Dermis microvascular lymphatic vessel endothelial cell (primary cell): Measurements from ENCODE around the gene HDAC1. TPM values are rescaled to one million over a fixed set of nuclear protein-coding genes. Genes with fewer than 3 reads are reported as not detected.
"Not testable (repeated sequence)": the region's sequence is repeated elsewhere in the genome, so short reads cannot be mapped to it uniquely, and the experiment has no call there.

Source experiments
- DNase-seq, 2 donors: peaks; one replicate each; pipeline versions ENCODE4 v3.0.0 to v3.0.0-alpha.2; 2010; ENCODE audit warnings: low read depth in 2 of 2
- total RNA-seq: library from RNA; depleted of rRNA; stranded (reverse); fragments of >200 nt; gene quantifications from 2 replicates; pipeline ENCODE4 v1.2.1, GENCODE V29; 2014

HDAC1 gene
- total RNA-seq, 1 donor from 2014 or later, result 116 TPM

- DNase-seq, result peak; percentile 60 to 71
These were observed 53.5 kb downstream of the HDAC1 start for GRCh38 chr1:32345289-32345827.

GRCh38 chr1:32346532-32347157 lies 54.8 kb downstream of the HDAC1 start:
- DNase-seq, result no peak

- DNase-seq, result peak; percentile 93 to 94
These were observed 57.4 kb downstream of the HDAC1 start for GRCh38 chr1:32349211-32349708.

- DNase-seq, result peak; percentile 41 to 71
These were observed 59.0 kb downstream of the HDAC1 start for GRCh38 chr1:32350785-32351398.

- DNase-seq, result peak; percentile 77 to 92
These were observed 59.7 kb downstream of the HDAC1 start for GRCh38 chr1:32351399-32352238.

GRCh38 chr1:32352239-32352745 lies 60.4 kb downstream of the HDAC1 start:
- DNase-seq, result no peak

- no peak for DNase-seq
These were observed 61.0 kb downstream of the HDAC1 start for GRCh38 chr1:32352831-32353383.

- no peak for DNase-seq
These were observed 61.5 kb downstream of the HDAC1 start for GRCh38 chr1:32353431-32353830.

- no peak for DNase-seq
These were observed 62.1 kb downstream of the HDAC1 start for GRCh38 chr1:32353886-32354570.

GRCh38 chr1:32355778-32356177 lies 63.9 kb downstream of the HDAC1 start:
- DNase-seq, result not testable (repeated sequence)

- no peak for DNase-seq
These were observed 64.6 kb downstream of the HDAC1 start for GRCh38 chr1:32356478-32356877.

GRCh38 chr1:32357614-32358013 lies 65.7 kb downstream of the HDAC1 start:
- no peak for DNase-seq

- DNase-seq, result no peak
These were observed 66.6 kb downstream of the HDAC1 start for GRCh38 chr1:32358435-32358834.

GRCh38 chr1:32361308-32361673 lies 69.4 kb downstream of the HDAC1 start:
- DNase-seq, result no peak

- DNase-seq, result peak in 1 of 2 donors; percentile 57
These were observed 70.0 kb downstream of the HDAC1 start for GRCh38 chr1:32361674-32362473.

GRCh38 chr1:32362474-32363313 lies 70.8 kb downstream of the HDAC1 start, which contains the start of the genes FAM229A and TSSK3:
FAM229A (minus strand) TSS chr1:32362485; CDS start chr1:32362091, 394 bp downstream.
TSSK3 (plus strand) TSS chr1:32362539; CDS start chr1:32362702, 163 bp downstream.
- DNase-seq, result no peak

- DNase-seq, result no peak
These were observed 71.8 kb downstream of the HDAC1 start for GRCh38 chr1:32363713-32364112.

- DNase-seq, result no peak
These were observed 73.0 kb downstream of the HDAC1 start for GRCh38 chr1:32364836-32365235.

- DNase-seq, result no peak
These were observed 73.6 kb downstream of the HDAC1 start for GRCh38 chr1:32365445-32365844.
